Activated CD4-positive, alpha-beta T cell treated with anti-CD3 and anti-CD28 coated beads, Interleukin-2, amount 10 ng/mL, durations not matched to agents 24 days and 14 days (primary cell): ENCODE data around the gene ANKRD2. TPM values are rescaled to one million over a fixed set of nuclear protein-coding genes. Genes with fewer than 3 reads are reported as not detected.

Experiments used
- DNase-seq: peaks from one replicate; pipeline ENCODE4 v3.0.0; 2022
- H3K27ac Mint-ChIP-seq: one replicate; pipeline ENCODE4 v1.8.0; 2022; ENCODE audit warnings: mild to moderate bottlenecking, mixed read lengths
- H3K27me3 Mint-ChIP-seq: one replicate; pipeline ENCODE4 v1.8.0; 2022; ENCODE audit warnings: mixed read lengths
- H3K36me3 Mint-ChIP-seq: one replicate; pipeline ENCODE4 v1.8.0; 2022; ENCODE audit warnings: low read depth, mild to moderate bottlenecking, mixed read lengths
- H3K4me1 Mint-ChIP-seq: one replicate; pipeline ENCODE4 v1.8.0; 2021; ENCODE audit warnings: mixed read lengths
- H3K4me3 Mint-ChIP-seq: one replicate; pipeline ENCODE4 v1.8.0; 2022; ENCODE audit warnings: mild to moderate bottlenecking, moderate library complexity, mixed read lengths
- H3K9me3 Mint-ChIP-seq: one replicate; pipeline ENCODE4 v1.8.0; 2021; ENCODE audit warnings: mixed read lengths
- intact Hi-C: fragments of 100-400 bp; cut with micrococcal nuclease; formaldehyde crosslinking; loops from one replicate; pipeline ENCODE4 v1.15.1; 2023
- total RNA-seq: library from RNA; stranded (reverse); gene quantifications from 2 replicates; pipeline ENCODE4 v1.2.3, GENCODE V29; 2022

ANKRD2 gene
- total RNA-seq, 1 donor from 2014 or later: not detected

GRCh38 chr10:97584798-97585438 lies 12.3 kb downstream of the ANKRD2 start:
- peaks cover 2% of the 10 kb centered on the region for H3K4me1 Mint-ChIP-seq
- H3K27ac Mint-ChIP-seq: no peak overlapping the region
- H3K9me3 Mint-ChIP-seq: no peaks in the 10 kb centered on the region
- H3K36me3 Mint-ChIP-seq: no peaks in the 10 kb centered on the region
- no peak for DNase-seq
- H3K27me3 Mint-ChIP-seq: no peaks in the 10 kb centered on the region
- intact Hi-C loops: no loop called here
- H3K4me3 Mint-ChIP-seq: no peak overlapping the region

GRCh38 chr10:97585439-97585811 lies 12.8 kb downstream of the ANKRD2 start:
- Mint-ChIP-seq H3K9me3 (no peaks in the 10 kb centered on the region), H3K4me3 (no peak overlapping the region), H3K27me3 (no peaks in the 10 kb centered on the region), H3K36me3 (no peaks in the 10 kb centered on the region), H3K4me1 (peaks cover 2% of the 10 kb centered on the region), H3K27ac (no peak overlapping the region)
- no peak for DNase-seq
- intact Hi-C loops: no loop called here

- H3K36me3 Mint-ChIP-seq: no peaks in the 10 kb centered on the region
- H3K27me3 Mint-ChIP-seq: no peaks in the 10 kb centered on the region
- no peaks in the 10 kb centered on the region for H3K9me3 Mint-ChIP-seq
- no peak overlapping the region for H3K27ac Mint-ChIP-seq
- no peak for DNase-seq
- peaks cover 2% of the 10 kb centered on the region for H3K4me1 Mint-ChIP-seq
- no peak overlapping the region for H3K4me3 Mint-ChIP-seq
- intact Hi-C loops: no loop called here
Measured at GRCh38 chr10:97587183-97587582, 14.6 kb downstream of the ANKRD2 start.

GRCh38 chr10:97589479-97589878 lies 16.9 kb downstream of the ANKRD2 start, which contains the start of gene C10orf62:
Gene C10orf62, plus strand, starts transcription at chr10:97589721. Its CDS starts 177 bp downstream, at chr10:97589898.
- H3K27ac Mint-ChIP-seq: no peak within 1 kb of the TSS
- no peaks in the 10 kb centered on the region for H3K27me3 Mint-ChIP-seq
- H3K9me3 Mint-ChIP-seq: no peaks in the 10 kb centered on the region
- DNase-seq: no peak
- H3K4me3 Mint-ChIP-seq: no peak within 1 kb of the TSS
- H3K36me3 Mint-ChIP-seq: no peaks in the 10 kb centered on the region
- peaks cover 2% of the 10 kb centered on the region for H3K4me1 Mint-ChIP-seq
- intact Hi-C loops: no loop called here

GRCh38 chr10:97590082-97590747 lies 17.6 kb downstream of the ANKRD2 start:
- H3K4me3 Mint-ChIP-seq: no peak overlapping the region
- H3K4me1 Mint-ChIP-seq: peaks cover 2% of the 10 kb centered on the region
- intact Hi-C loops: no loop called here
- H3K27me3 Mint-ChIP-seq: no peaks in the 10 kb centered on the region
- peak; percentile 71 for DNase-seq
- no peaks in the 10 kb centered on the region for H3K36me3 Mint-ChIP-seq
- H3K9me3 Mint-ChIP-seq: no peaks in the 10 kb centered on the region
- H3K27ac Mint-ChIP-seq: no peak overlapping the region

- no peak for DNase-seq
- Mint-ChIP-seq H3K4me3 (no peak overlapping the region), H3K27ac (no peak overlapping the region), H3K4me1 (peaks cover 2% of the 10 kb centered on the region), H3K9me3 (no peaks in the 10 kb centered on the region), H3K36me3 (no peaks in the 10 kb centered on the region), H3K27me3 (no peaks in the 10 kb centered on the region)
- intact Hi-C loops: no loop called here
Measured at GRCh38 chr10:97590748-97591495, 18.3 kb downstream of the ANKRD2 start.

GRCh38 chr10:97593421-97593820 lies 20.8 kb downstream of the ANKRD2 start:
- intact Hi-C loops: no loop called here
- Mint-ChIP-seq H3K36me3 (no peaks in the 10 kb centered on the region), H3K27me3 (no peaks in the 10 kb centered on the region), H3K27ac (no peak overlapping the region), H3K9me3 (no peaks in the 10 kb centered on the region), H3K4me3 (no peak overlapping the region), H3K4me1 (peaks cover 2% of the 10 kb centered on the region)
- DNase-seq: no peak

GRCh38 chr10:97596101-97597082 lies 23.8 kb downstream of the ANKRD2 start:
- Mint-ChIP-seq H3K4me3 (no peak overlapping the region), H3K4me1 (no peaks in the 10 kb centered on the region), H3K9me3 (no peaks in the 10 kb centered on the region), H3K27ac (no peak overlapping the region), H3K27me3 (no peaks in the 10 kb centered on the region), H3K36me3 (no peaks in the 10 kb centered on the region)
- intact Hi-C loops: no loop called here
- no peak for DNase-seq

- no peaks in the 10 kb centered on the region for H3K27me3 Mint-ChIP-seq
- intact Hi-C loops: no loop called here
- no peaks in the 10 kb centered on the region for H3K36me3 Mint-ChIP-seq
- no peak for DNase-seq
- H3K4me3 Mint-ChIP-seq: no peak overlapping the region
- H3K4me1 Mint-ChIP-seq: no peaks in the 10 kb centered on the region
- H3K27ac Mint-ChIP-seq: no peak overlapping the region
- H3K9me3 Mint-ChIP-seq: no peaks in the 10 kb centered on the region
Measured at GRCh38 chr10:97597778-97598177, 25.2 kb downstream of the ANKRD2 start.

GRCh38 chr10:97598407-97599271 lies 26.1 kb downstream of the ANKRD2 start:
- H3K9me3 Mint-ChIP-seq: no peaks in the 10 kb centered on the region
- H3K4me1 Mint-ChIP-seq: no peaks in the 10 kb centered on the region
- no peaks in the 10 kb centered on the region for H3K36me3 Mint-ChIP-seq
- H3K27me3 Mint-ChIP-seq: no peaks in the 10 kb centered on the region
- no peak overlapping the region for H3K27ac Mint-ChIP-seq
- no peak overlapping the region for H3K4me3 Mint-ChIP-seq
- intact Hi-C loops: no loop called here
- DNase-seq: no peak

- no peaks in the 10 kb centered on the region for H3K4me1 Mint-ChIP-seq
- H3K4me3 Mint-ChIP-seq: no peak overlapping the region
- no peak overlapping the region for H3K27ac Mint-ChIP-seq
- no peak for DNase-seq
- H3K9me3 Mint-ChIP-seq: no peaks in the 10 kb centered on the region
- intact Hi-C loops: no loop called here
- H3K36me3 Mint-ChIP-seq: no peaks in the 10 kb centered on the region
- H3K27me3 Mint-ChIP-seq: no peaks in the 10 kb centered on the region
Measured at GRCh38 chr10:97599272-97599619, 26.7 kb downstream of the ANKRD2 start.

GRCh38 chr10:97600616-97601015 lies 28.0 kb downstream of the ANKRD2 start:
- no peak for DNase-seq
- Mint-ChIP-seq H3K4me3 (no peak overlapping the region), H3K27me3 (peaks cover 2% of the 10 kb centered on the region), H3K27ac (no peak overlapping the region), H3K36me3 (no peaks in the 10 kb centered on the region), H3K4me1 (no peaks in the 10 kb centered on the region), H3K9me3 (no peaks in the 10 kb centered on the region)
- intact Hi-C loops: no loop called here
